ENCODE data around the gene TBC1D32.
"Not testable (repeated sequence)": the region's sequence is repeated elsewhere in the genome, so short reads cannot be mapped to it uniquely, and the experiment has no call there.

The TBC1D32 gene

GRCh38 chr6:121247386-121247785 is 86.9 kb downstream of the TBC1D32 start:
- Histone ChIP-seq H3K27ac (ENCODE audit: low read depth, low read length) (no peak overlapping the region), H3K9ac (ENCODE audit: low read length) (no peak overlapping the region), H3K4me3 (ENCODE audit: low read length) (no peak overlapping the region), H3K27me3 (ENCODE audit: control insufficient read depth, insufficient read depth, low read length) (no peaks in the 10 kb centered on the region), H3K4me1 (ENCODE audit: control insufficient read depth, insufficient read depth, low read length) (no peaks in the 10 kb centered on the region), H3K36me3 (ENCODE audit: control insufficient read depth, insufficient read depth, low read length) (no peaks in the 10 kb centered on the region)

- Histone ChIP-seq H3K4me3 (ENCODE audit: low read length) (no peak overlapping the region), H3K4me1 (ENCODE audit: control insufficient read depth, insufficient read depth, low read length) (no peaks in the 10 kb centered on the region), H3K27ac (ENCODE audit: low read depth, low read length) (no peak overlapping the region), H3K27me3 (ENCODE audit: control insufficient read depth, insufficient read depth, low read length) (no peaks in the 10 kb centered on the region), H3K36me3 (ENCODE audit: control insufficient read depth, insufficient read depth, low read length) (no peaks in the 10 kb centered on the region), H3K9ac (ENCODE audit: low read length) (no peak overlapping the region)
Observed at GRCh38 chr6:121242386-121242785, 91.9 kb downstream of the TBC1D32 start.

GRCh38 chr6:121237859-121238258 is 96.4 kb downstream of the TBC1D32 start:
- Histone ChIP-seq H3K4me3 (ENCODE audit: low read length) (no peak overlapping the region), H3K9ac (ENCODE audit: low read length) (no peak overlapping the region), H3K36me3 (ENCODE audit: control insufficient read depth, insufficient read depth, low read length) (no peaks in the 10 kb centered on the region), H3K27ac (ENCODE audit: low read depth, low read length) (no peak overlapping the region), H3K27me3 (ENCODE audit: control insufficient read depth, insufficient read depth, low read length) (no peaks in the 10 kb centered on the region), H3K4me1 (ENCODE audit: control insufficient read depth, insufficient read depth, low read length) (no peaks in the 10 kb centered on the region)

- H3K27ac ChIP-seq (ENCODE audit: low read depth, low read length): no peak overlapping the region
- H3K27me3 ChIP-seq (ENCODE audit: control insufficient read depth, insufficient read depth, low read length): no peaks in the 10 kb centered on the region
- no peak overlapping the region for H3K4me3 ChIP-seq (ENCODE audit: low read length)
- no peak overlapping the region for H3K9ac ChIP-seq (ENCODE audit: low read length)
- no peaks in the 10 kb centered on the region for H3K36me3 ChIP-seq (ENCODE audit: control insufficient read depth, insufficient read depth, low read length)
- no peaks in the 10 kb centered on the region for H3K4me1 ChIP-seq (ENCODE audit: control insufficient read depth, insufficient read depth, low read length)
Observed at GRCh38 chr6:121236984-121237383, 97.3 kb downstream of the TBC1D32 start.

GRCh38 chr6:121235386-121235785 is 98.9 kb downstream of the TBC1D32 start:
- H3K27ac ChIP-seq (ENCODE audit: low read depth, low read length): no peak overlapping the region
- no peaks in the 10 kb centered on the region for H3K27me3 ChIP-seq (ENCODE audit: control insufficient read depth, insufficient read depth, low read length)
- no peak overlapping the region for H3K4me3 ChIP-seq (ENCODE audit: low read length)
- no peaks in the 10 kb centered on the region for H3K36me3 ChIP-seq (ENCODE audit: control insufficient read depth, insufficient read depth, low read length)
- H3K9ac ChIP-seq (ENCODE audit: low read length): no peak overlapping the region
- no peaks in the 10 kb centered on the region for H3K4me1 ChIP-seq (ENCODE audit: control insufficient read depth, insufficient read depth, low read length)

- Histone ChIP-seq H3K36me3 (ENCODE audit: control insufficient read depth, insufficient read depth, low read length) (no peaks in the 10 kb centered on the region), H3K27me3 (ENCODE audit: control insufficient read depth, insufficient read depth, low read length) (no peaks in the 10 kb centered on the region), H3K4me1 (ENCODE audit: control insufficient read depth, insufficient read depth, low read length) (no peaks in the 10 kb centered on the region), H3K27ac (ENCODE audit: low read depth, low read length) (no peak overlapping the region), H3K9ac (ENCODE audit: low read length) (no peak overlapping the region), H3K4me3 (ENCODE audit: low read length) (no peak overlapping the region)
Observed at GRCh38 chr6:121223930-121224329, 110.3 kb downstream of the TBC1D32 start.

- H3K36me3 ChIP-seq (ENCODE audit: control insufficient read depth, insufficient read depth, low read length): no peaks in the 10 kb centered on the region
- no peak overlapping the region for H3K27ac ChIP-seq (ENCODE audit: low read depth, low read length)
- no peak overlapping the region for H3K4me3 ChIP-seq (ENCODE audit: low read length)
- no peaks in the 10 kb centered on the region for H3K4me1 ChIP-seq (ENCODE audit: control insufficient read depth, insufficient read depth, low read length)
- H3K27me3 ChIP-seq (ENCODE audit: control insufficient read depth, insufficient read depth, low read length): no peaks in the 10 kb centered on the region
- no peak overlapping the region for H3K9ac ChIP-seq (ENCODE audit: low read length)
Observed at GRCh38 chr6:121223212-121223611, 111.1 kb downstream of the TBC1D32 start.

GRCh38 chr6:121222656-121223055 is 111.6 kb downstream of the TBC1D32 start:
- Histone ChIP-seq H3K27ac (ENCODE audit: low read depth, low read length) (no peak overlapping the region), H3K4me3 (ENCODE audit: low read length) (no peak overlapping the region)

GRCh38 chr6:121216928-121217327 is 117.4 kb downstream of the TBC1D32 start:
- no peak overlapping the region for H3K4me3 ChIP-seq (ENCODE audit: low read length)
- H3K27me3 ChIP-seq (ENCODE audit: control insufficient read depth, insufficient read depth, low read length): no peaks in the 10 kb centered on the region
- H3K9ac ChIP-seq (ENCODE audit: low read length): no peak overlapping the region
- H3K27ac ChIP-seq (ENCODE audit: low read depth, low read length): no peak overlapping the region
- H3K4me1 ChIP-seq (ENCODE audit: control insufficient read depth, insufficient read depth, low read length): no peaks in the 10 kb centered on the region
- no peaks in the 10 kb centered on the region for H3K36me3 ChIP-seq (ENCODE audit: control insufficient read depth, insufficient read depth, low read length)

More at GRCh38 chr6:121222656-121223055, 111.6 kb downstream of the TBC1D32 start:
- H3K4me1 ChIP-seq (ENCODE audit: control insufficient read depth, insufficient read depth, low read length): no peaks in the 10 kb centered on the region
- H3K27me3 ChIP-seq (ENCODE audit: control insufficient read depth, insufficient read depth, low read length): no peaks in the 10 kb centered on the region
- no peak overlapping the region for H3K9ac ChIP-seq (ENCODE audit: low read length)
- H3K36me3 ChIP-seq (ENCODE audit: control insufficient read depth, insufficient read depth, low read length): no peaks in the 10 kb centered on the region

GRCh38 chr6:121213341-121213740 is 120.9 kb downstream of the TBC1D32 start:
- not testable (repeated sequence) for H3K4me1 ChIP-seq (ENCODE audit: control insufficient read depth, insufficient read depth, low read length); H3K36me3 ChIP-seq (ENCODE audit: control insufficient read depth, insufficient read depth, low read length); H3K9ac ChIP-seq (ENCODE audit: low read length); H3K27ac ChIP-seq (ENCODE audit: low read depth, low read length); H3K4me3 ChIP-seq (ENCODE audit: low read length); H3K27me3 ChIP-seq (ENCODE audit: control insufficient read depth, insufficient read depth, low read length)

- Histone ChIP-seq H3K4me3 (ENCODE audit: low read length) (no peak overlapping the region), H3K36me3 (ENCODE audit: control insufficient read depth, insufficient read depth, low read length) (no peaks in the 10 kb centered on the region), H3K27ac (ENCODE audit: low read depth, low read length) (no peak overlapping the region), H3K9ac (ENCODE audit: low read length) (no peak overlapping the region), H3K27me3 (ENCODE audit: control insufficient read depth, insufficient read depth, low read length) (no peaks in the 10 kb centered on the region), H3K4me1 (ENCODE audit: control insufficient read depth, insufficient read depth, low read length) (no peaks in the 10 kb centered on the region)
Observed at GRCh38 chr6:121210943-121211342, 123.3 kb downstream of the TBC1D32 start.

GRCh38 chr6:121205569-121205968 is 128.7 kb downstream of the TBC1D32 start:
- H3K4me1 ChIP-seq (ENCODE audit: control insufficient read depth, insufficient read depth, low read length): no peaks in the 10 kb centered on the region

GRCh38 chr6:121201105-121201504 is 133.2 kb downstream of the TBC1D32 start:
- Histone ChIP-seq H3K27ac (ENCODE audit: low read depth, low read length) (no peak overlapping the region), H3K9ac (ENCODE audit: low read length) (no peak overlapping the region), H3K4me1 (ENCODE audit: control insufficient read depth, insufficient read depth, low read length) (no peaks in the 10 kb centered on the region), H3K27me3 (ENCODE audit: control insufficient read depth, insufficient read depth, low read length) (no peaks in the 10 kb centered on the region), H3K36me3 (ENCODE audit: control insufficient read depth, insufficient read depth, low read length) (no peaks in the 10 kb centered on the region), H3K4me3 (ENCODE audit: low read length) (no peak overlapping the region)

More at GRCh38 chr6:121205569-121205968, 128.7 kb downstream of the TBC1D32 start:
- no peak overlapping the region for H3K4me3 ChIP-seq (ENCODE audit: low read length)
- H3K36me3 ChIP-seq (ENCODE audit: control insufficient read depth, insufficient read depth, low read length): no peaks in the 10 kb centered on the region
- H3K9ac ChIP-seq (ENCODE audit: low read length): no peak overlapping the region
- H3K27me3 ChIP-seq (ENCODE audit: control insufficient read depth, insufficient read depth, low read length): no peaks in the 10 kb centered on the region
- no peak overlapping the region for H3K27ac ChIP-seq (ENCODE audit: low read depth, low read length)

Data from rectal smooth muscle tissue (tissue), 1 donor.